Stimulated activated naive CD8-positive, alpha-beta T cell treated with anti-CD3 and anti-CD28 coated beads, Interleukin-15, Interleukin-2, amounts not matched to agents 100 U/mL and 50 U/mL, for 24 hours (primary cell): ENCODE measurements around the gene LYPD1.

Source experiments
- ATAC-seq: fragments of 150-1000 bp; cut with Tn5 transposase; one replicate; pipeline ENCODE4 v1.10.0; 2021
- DNase-seq: peaks from one replicate; pipeline ENCODE4 v3.0.0; 2021

LYPD1 gene

DNA sequence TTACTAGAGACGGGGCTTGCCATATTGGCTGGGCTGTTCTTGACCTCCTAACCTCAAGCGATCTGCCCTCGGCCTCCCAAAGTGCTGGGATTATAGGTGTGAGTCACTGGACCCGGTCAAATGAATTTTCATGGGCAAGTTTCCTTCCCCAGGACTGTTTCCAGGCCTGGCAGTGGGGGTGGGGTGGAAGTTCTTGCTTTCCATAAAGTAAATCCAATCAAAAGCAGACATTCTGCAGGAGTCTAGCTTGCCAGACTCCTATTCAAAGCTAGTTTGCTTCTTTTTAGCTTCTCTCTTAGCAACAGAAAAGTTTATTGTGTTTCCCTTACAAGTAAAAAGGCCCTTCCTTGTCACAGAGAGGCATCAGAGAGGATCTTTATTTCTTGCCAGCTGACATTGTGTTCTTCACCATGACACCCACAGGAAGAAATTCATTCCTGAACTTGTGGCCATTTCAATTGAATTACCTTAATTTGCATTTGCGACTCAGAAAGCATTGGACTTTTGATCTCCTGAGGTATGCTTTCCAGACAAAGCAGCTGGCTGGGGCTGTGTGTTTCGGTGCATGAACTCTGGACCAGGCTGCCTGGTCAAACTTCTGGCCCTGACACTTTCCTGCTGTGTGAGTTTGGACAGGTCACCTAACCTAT lies 37.9 kb downstream of the LYPD1 start:
- no peak for DNase-seq
- ATAC-seq: no peak

DNA sequence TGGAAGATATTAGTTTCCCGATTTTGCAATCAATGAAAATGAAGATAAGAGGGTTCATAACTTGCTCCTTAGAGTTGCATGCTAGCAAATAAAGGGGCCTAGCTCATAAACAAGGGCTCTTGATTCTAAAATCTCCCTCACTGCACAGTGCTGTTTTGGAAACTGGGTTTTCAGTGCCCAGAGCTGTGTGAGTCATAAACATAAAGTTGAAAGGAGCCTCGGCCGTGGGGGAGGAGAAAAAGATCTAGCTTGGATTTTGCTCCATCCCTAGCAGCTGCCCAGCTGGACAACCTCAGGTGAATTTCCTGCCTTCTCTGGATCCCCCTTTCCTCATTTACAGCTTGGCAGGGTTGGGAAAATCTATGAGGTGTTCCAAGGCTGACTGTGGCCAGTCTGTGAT lies 42.5 kb downstream of the LYPD1 start:
- DNase-seq (no peak), ATAC-seq (no peak)

DNA sequence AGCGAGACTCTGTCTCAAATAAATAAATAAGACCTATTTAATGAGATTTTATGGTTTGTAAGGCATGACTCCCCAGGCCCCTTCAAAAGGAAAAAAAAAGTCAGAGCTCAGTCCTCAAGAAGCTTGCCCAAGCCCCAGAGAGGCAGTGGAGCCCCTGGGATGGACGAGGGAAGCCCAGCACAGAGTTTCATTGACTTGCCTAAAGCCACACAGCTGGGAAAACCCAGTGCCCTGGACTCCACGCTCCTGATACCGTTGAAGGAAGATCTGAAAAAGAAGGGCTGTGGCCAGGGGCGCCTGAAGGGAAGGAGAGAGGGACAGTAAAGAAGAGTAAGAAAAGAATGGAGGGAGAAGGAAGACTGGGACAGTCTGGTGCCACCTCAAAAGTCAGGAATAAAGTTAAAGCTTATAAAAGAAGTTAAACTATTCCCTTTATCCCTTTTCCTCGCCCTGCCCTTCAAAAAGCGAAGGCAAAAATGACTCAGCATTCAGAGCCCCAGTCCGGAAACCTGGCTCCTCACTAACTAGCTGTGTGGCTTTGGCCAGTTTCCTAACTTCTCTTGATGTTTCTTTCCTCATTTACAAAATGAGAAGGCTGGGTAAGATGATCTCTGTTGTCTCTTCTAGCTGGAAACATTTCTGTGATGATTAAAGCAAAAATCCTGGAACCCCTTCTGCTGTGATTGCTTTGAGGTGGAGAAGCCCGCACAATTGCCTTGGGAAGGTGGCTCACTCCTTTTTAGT lies 46.7 kb downstream of the LYPD1 start:
- DNase-seq: no peak

DNA sequence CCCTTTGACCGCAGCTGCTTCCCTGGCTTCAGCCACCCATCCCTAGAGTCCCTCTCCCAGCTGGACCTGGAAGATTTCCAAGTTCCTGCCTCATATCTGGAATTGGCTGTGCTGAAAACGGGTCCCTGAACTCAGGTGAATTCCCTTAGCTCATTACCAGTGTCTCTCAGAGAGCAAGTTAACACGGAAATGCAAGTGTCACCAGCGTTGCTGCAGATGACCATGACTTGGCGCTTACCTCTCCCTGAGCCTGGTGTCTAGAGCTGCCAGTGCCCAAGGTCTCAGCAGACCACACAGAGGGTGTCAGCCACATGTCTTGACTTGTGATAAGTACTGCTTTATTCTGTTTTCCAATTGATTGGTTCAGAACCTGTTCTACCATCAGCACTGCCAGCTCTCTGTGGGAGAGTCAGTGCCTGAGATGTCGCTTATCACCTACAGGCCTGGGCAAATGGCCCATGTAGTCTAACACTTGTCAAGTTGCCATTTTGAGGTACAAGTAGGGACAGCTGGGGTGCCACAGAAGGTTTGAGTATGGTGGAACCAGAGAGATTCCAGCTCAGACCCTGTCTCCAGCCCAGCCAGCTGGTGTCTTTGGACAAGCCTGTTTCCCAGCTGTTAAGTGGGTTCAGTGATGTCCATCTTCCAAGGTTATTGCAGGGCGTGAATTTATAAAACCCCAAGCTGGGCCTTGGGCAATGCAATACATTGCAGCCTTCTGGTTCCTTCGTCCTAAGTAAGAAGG lies 48.7 kb downstream of the LYPD1 start:
- ATAC-seq (no peak), DNase-seq (no peak)

More for the DNA sequence above, 46.7 kb downstream of the LYPD1 start:
- ATAC-seq: no peak

DNA sequence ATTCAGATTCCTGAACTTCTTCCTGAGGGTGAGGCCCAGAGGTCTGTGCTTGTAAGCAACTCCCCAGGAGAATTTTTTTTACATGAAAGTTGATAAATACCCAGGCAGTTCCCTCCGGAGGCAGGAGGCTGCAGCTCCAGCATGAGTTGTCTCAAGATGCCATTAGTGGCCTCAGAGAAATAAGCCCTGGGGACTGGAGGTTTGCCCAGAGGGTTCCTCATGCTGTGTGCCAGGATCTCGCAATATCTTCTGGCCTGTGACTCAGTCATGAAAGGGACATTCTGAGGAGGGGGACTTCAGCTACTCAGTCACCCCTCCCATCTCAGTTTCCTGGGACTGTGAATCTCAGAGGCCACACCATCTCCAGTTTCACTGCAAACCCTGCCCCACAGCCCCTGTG lies 49.9 kb downstream of the LYPD1 start:
- DNase-seq (no peak), ATAC-seq (no peak)

DNA sequence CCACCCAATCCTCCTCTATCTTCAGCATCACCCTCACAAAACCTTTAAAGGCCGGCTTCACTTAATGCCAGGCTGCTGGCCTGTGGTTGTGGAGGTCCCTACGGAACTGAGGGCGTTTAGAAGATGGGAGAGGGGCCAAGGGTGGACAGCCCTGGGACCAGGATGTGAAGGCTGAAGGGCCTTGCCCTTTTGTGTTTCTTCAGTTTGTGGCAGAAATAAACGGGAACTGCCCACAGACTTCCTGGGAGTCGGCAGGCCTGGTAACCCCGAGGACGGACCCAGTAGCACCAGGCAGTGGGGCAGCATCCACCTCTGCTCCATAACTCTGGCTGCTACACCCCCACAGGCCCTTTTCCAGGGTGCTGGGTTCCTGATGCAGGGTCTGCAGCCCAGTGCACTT lies 51.3 kb downstream of the LYPD1 start:
- ATAC-seq: no peak
- no peak for DNase-seq

DNA sequence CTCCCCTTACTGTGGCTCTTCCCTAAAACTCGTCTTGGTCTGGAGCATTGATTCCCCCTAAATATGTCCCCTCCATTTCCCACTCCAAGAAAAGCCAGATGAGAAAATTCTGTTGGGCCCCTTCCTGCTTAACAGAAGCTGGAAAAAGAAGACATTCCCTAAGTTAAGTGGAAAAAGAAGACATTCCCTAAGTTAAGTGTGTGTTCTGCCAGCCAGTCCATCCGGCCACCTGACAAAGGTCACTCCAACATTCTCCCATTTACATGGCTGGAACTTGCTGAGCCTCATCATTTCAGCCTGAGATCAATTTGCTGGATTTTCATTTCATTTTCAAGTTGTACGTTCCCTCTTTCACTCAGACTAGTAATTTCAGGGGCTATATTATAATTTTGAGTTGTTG lies 52.0 kb downstream of the LYPD1 start:
- DNase-seq (no peak), ATAC-seq (no peak)

DNA sequence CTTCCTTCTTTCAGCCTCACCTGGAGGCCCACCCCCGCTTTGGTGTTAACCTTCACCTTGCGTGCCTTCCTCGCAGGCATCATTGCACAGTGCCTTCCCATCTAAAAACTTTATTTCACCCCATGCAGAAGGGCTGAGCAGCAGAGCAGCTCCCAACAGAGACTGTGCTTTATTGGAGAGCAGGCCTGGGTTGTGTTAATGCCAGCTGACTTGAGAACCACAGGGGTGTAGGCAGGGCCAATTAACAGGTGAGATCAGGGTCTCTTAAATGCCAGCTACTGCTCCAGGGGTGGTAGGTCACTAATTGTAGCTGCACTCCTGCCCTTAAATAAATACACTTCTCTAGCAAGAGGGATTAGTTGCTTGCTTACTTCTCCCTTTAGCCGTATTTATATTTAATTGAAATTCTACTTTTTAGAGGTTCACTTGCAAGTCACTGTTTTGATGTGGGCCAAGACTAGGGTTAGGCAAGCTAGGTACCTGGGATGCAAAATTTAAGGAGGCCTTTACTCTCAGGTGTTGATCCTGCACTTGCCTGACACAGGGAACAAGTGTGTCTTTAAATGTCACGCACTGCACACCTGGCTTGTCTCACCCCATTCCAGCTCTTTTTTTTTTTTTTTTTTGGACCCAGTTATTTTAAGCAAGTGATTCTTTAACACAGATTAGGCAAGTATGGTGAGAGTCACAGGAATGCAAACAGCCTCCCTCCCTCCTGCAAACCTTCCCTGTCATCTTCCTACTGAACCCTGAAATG lies 54.5 kb downstream of the LYPD1 start:
- no peak for ATAC-seq
- no peak for DNase-seq

DNA sequence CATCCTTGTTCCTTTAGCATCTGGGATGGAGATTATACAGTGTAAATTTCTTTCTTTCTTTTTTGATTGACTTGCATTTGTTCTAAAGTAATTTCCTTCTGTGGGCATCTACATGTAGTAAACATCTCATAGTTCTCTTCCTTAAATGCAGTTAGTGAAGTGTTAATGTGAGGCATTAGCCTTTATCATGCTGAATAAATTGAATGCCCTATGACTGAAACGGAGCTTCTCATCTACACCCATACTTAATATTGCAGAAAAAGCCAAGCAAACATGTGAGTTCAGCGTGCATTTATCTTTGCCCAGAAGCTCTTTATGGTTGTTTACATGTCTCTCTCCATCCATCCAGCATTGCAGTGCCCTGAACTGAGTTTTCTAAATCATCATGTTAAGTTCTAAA lies 58.3 kb downstream of the LYPD1 start:
- ATAC-seq (no peak), DNase-seq (no peak)

DNA sequence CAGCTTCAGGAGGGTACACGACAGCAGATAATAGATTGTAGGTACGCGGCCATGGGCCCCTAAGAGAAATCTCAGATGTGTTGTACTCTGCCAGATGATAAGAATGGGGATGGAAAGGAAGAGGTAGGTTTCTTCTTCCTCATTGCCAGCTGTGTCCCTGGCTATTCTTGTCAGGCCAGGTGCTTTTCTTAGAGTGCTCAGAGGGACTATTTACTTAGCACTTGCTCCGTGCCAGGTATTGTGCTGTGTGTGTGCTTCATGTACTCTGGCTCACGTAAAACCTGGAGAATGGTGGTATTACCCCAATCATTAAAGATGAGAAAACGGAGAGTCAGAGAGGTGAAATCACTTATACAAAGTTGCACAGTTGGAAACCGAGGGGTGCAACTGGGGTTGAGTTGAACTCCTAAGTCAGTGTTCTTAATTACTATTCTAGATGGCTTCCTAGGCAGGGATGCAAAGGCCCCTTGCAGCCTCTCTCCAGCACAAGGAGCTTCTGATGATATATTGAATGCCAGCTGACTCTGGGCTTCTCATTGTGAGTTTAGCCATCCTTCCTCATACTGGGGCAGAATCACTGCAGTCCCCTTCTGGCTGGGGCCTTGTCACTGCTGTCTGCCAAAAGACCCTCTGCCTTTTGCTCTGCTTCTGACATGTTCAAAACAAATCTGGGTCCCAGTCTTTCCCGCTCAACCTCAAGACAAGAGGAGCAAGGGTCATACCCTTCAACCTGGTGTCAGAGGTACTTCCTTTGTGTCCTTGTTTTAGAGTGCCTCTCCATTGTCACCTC lies 60.7 kb downstream of the LYPD1 start:
- ATAC-seq (no peak), DNase-seq (no peak)

DNA sequence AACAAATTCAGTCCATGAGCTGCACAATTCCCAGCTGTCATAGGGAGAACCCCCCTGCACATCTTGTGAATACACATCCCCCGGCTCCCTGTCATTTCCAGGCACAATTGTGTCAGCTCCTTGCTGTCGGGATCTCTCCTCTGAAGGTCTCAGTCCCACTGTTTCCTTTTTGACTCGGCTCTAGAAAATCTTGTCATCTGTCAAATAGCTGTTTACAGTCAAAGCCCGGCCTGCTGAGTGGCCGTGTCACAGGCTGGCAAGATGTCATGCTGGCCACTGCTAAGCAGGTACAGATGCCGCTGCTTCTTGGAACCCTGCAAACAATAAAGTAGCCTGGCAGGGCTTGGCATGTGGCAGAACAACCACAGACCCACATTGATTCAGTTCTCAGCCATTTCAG lies 61.7 kb downstream of the LYPD1 start:
- DNase-seq: no peak
- ATAC-seq: no peak

DNA sequence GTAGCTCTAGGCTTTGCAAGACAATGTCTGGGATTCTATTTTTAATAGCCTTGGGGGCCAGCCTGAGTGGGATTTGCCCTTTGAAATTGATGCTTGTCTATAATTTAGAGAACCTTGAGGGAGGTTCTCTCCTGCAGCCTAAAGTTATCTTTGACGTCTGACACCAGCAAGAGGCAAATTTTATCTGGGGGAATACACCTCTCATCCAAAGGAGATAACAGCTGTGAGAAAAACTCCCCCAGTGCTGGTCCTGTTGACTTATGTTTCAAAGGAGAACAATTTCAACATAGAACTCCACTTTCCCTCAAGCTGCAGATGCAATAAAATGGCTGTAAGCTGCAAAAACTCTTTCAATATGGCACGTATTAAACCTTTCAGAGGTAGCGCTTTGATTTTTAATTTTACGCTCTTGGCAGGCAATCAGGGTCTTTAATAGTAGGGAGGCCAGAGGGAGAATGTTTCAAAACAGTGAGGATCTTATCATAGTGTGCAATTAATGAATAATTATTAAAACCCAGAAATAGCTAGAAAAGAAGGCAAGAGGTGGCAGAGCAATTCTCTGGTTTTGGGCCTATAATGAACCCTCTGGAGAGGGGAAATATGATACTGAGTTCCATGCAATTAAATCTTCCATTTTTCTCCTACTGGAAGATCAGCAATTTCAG lies 62.4 kb downstream of the LYPD1 start:
- ATAC-seq: no peak
- no peak for DNase-seq

DNA sequence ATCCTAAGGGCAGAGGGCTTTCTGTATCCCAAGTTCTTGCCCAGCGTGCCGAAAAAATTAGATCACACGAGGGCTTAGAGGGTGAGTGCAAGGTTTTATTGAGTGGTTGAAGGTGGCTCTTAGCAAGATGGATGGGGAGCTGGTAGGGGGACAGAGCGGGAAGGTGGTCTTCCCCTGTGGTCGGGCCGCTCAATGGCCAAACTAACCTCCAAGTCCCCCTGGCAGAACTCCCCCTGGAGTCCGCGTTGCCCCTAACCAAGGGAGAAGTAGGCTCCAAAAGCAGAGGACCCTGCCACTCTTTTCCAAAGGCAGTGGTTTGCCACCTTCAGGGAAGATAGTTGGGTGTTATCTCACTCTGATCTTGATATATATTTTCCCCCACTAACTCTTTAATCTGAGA lies 63.4 kb downstream of the LYPD1 start:
- DNase-seq: no peak
- ATAC-seq: no peak

DNA sequence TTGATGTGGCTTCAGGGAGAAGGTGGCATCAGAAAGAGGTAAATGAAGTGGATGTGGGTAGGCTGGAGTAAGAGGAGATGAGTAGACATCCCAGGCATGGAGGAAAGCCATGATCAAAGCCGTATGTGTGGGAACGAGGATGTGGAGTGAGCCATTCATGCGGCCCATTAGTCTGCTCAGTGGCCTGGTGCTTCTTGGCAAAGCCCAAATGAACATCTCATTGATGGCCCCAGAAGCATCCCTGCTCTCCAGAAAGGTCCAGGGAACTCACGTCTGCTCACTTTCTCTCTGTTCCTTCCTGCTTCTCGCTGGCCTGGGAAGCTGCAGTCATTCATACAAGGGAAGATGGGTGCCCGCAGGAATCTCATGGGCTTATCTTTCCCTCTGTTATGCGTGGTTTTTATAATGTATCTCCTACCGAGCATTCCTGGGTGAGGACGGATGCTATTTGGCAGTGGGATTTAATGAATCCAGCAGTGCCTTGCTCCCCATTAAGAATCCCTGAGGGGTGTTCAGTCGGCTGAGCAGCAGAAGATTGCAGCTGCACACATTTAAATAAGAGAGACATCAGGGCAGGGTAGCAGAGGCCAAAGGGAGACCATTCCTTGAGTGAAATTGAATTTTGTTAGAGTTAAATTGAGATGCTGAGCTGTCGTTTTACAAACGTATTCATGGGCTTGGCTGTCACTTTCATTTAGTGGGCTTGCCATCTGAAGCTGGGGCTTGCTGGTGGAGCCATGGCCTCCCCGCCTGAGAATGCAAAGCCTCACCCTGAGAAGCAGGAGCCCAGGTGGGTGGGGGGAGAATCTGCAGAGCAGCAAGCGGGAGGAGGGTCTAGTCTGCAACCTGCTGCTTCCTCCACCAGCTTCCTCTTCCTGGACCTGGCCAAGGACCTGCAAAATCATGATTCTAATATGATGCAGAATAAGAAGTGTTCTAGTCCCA lies 64.5 kb downstream of the LYPD1 start:
- no peak for DNase-seq
- no peak for ATAC-seq

DNA sequence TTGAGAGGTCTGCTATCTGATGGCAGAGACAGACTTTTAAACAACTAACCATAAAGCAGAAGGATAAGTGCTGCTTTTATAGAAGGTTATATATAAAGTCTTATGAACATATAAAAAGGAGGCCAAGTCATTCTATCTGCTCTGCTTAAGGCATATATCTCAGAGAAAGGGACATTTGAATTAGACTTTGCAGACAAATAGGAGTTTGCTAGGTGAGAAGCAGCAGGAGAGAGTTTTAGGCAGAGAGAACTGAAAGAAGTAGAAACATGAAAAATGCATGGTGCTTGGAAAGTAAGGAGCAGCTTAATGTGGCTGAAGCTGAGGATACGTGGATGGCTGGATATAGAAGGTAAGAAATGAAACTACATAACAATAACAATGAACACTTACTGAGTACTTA lies 65.4 kb downstream of the LYPD1 start:
- DNase-seq (no peak), ATAC-seq (no peak)

DNA sequence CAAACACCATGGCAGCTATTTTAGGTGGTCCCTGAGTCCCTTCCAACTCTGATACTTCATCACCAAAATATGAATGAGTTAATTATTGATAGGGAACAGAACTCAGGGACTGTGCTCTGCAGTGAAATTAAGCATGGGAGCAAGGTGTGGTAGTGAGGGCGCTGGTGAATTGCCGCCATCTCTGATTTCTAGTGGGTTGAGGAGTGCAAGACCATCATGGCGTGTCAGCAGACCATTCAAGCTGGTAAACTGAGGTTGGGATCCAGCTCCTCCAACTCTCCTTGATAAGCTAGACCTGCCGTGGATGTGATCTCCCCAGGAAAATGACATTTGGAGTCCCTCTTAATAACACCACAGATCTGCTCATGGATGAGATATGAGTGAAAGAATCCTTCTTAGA lies 70.4 kb downstream of the LYPD1 start:
- no peak for ATAC-seq

DNA sequence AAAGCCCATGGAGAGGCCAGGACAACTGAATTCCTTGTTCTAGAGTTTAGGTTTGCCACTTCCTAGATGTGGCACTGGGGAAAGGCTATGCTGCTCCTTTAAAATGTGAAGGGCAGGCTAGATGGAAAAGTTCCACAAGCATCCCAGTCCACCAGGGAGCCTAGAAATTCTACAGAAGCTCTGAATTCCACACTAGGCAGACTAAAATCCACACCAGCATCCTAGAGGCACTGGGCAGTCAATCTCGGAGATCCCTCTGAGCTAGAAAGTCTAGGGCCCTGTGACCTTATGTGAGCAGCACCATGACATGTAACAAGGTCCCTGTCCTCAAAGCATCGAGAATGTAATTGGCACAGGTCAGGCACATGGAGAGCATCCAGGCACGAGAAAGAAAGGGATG lies 71.5 kb downstream of the LYPD1 start:
- ATAC-seq (no peak), DNase-seq (no peak)

More for the DNA sequence above, 70.4 kb downstream of the LYPD1 start:
- no peak for DNase-seq

DNA sequence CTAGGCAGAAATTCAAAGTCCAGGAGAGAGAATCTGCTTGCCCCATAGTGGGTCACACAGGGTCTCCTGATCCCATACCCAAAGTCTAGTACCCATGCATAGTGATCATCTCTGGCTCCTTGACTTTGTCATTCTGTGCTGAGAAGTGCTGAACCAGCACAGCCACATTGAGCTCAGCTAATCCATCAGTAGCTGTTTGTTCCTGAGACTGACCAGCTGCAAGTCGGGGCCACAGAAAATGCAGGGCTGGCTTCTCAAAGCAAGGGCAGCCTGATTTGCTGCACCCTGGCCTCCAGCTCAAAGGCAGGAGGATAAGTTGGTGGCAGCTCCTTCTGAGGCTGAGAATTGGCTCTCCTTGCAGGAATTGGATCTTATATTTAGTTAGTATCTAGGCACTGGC lies 72.2 kb downstream of the LYPD1 start:
- no peak for ATAC-seq

DNA sequence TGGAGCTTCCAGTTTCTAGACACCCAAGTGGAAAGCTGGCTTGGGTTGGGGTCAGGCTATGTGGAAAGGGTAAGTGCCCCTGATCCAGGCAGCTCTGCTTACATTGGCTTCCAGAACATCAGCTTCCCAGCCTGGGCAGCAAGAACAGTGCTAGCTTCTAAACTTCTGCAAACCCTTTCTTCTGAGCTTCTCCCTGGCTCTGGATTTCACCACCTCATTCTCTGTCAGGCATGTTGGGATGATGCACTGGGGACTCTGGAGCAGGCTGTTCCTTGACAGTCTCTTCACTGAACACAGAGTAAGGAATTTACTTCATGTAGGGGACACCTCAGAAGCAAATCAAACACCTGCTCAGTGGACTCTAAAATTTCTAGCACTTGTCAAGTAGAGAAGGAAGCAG lies 72.8 kb downstream of the LYPD1 start:
- DNase-seq (no peak), ATAC-seq (no peak)

More for the DNA sequence above, 72.2 kb downstream of the LYPD1 start:
- DNase-seq: no peak

DNA sequence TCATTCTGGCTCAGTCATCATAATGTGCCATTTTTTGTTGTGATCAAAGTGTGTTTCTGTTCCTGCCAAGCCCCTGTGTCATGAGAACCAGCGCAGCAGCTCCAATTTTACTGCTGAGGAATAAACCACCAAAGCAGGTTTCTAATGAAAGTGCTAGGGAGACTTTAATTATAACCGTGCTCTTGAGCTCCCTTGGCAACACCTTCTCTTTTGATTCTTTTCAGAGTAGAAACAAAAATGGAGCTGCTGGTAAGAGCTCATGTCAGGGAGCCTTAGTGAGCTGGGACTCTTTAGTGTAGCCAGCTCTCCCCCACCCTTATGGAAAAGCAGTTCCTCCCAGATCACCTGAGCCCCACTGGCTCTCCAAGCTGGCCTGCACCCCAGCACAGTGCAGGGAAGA lies 74.3 kb downstream of the LYPD1 start:
- DNase-seq: no peak
- ATAC-seq: no peak
